Loucy (cell line): ENCODE measurements around the gene BCL2.

Source experiments
- H2AFZ ChIP-seq: fragments of 200-600 bp; sonication (generic); 2 replicates; pipeline ENCODE4 v1.6.0; 2016; ENCODE audit warnings: antibody characterized with exemption, mild to moderate bottlenecking, low read length, moderate library complexity
- H3F3A ChIP-seq: fragments of 200-600 bp; 2 replicates; pipeline ENCODE4 v1.6.0; 2016; ENCODE audit warnings: antibody characterized with exemption, low read depth, mild to moderate bottlenecking
- H3K27me3 ChIP-seq: fragments of 200-600 bp; sonication (generic); 2 replicates; pipeline ENCODE4 v1.6.1; 2014; ENCODE audit warnings: low read length, mild to moderate bottlenecking; ENCODE audit not compliant: insufficient read depth, poor library complexity, severe bottlenecking
- H3K36me3 ChIP-seq: fragments of 200-600 bp; sonication (generic); 2 replicates; pipeline ENCODE4 v1.6.1; 2016; ENCODE audit warnings: low read length; ENCODE audit not compliant: insufficient read depth
- H3K4me1 ChIP-seq: fragments of 200-600 bp; sonication (generic); 2 replicates; pipeline ENCODE4 v1.5.1; 2014; ENCODE audit warnings: low read length, mild to moderate bottlenecking; ENCODE audit not compliant: insufficient read depth, poor library complexity, severe bottlenecking
- H3K4me2 ChIP-seq: fragments of 200-600 bp; sonication (generic); 2 replicates; pipeline ENCODE4 v1.6.0; 2014; ENCODE audit warnings: antibody characterized with exemption, low read length, low read depth, mild to moderate bottlenecking; ENCODE audit not compliant: poor library complexity, severe bottlenecking
- H3K4me3 ChIP-seq: fragments of 200-600 bp; sonication (generic); 2 replicates; pipeline ENCODE4 v1.5.1; 2014; ENCODE audit warnings: low read length, mild to moderate bottlenecking, mixed read lengths; ENCODE audit not compliant: poor library complexity, severe bottlenecking
- H3K79me2 ChIP-seq: fragments of 200-600 bp; sonication (generic); 2 replicates; pipeline ENCODE4 v1.6.1; 2014; ENCODE audit warnings: low read length; ENCODE audit not compliant: insufficient read depth
- H3K9ac ChIP-seq: fragments of 200-600 bp; sonication (generic); 2 replicates; pipeline ENCODE4 v1.6.0; 2014; ENCODE audit warnings: mild to moderate bottlenecking, low read depth, low read length, moderate library complexity; ENCODE audit not compliant: poor library complexity, severe bottlenecking
- H3K9me2 ChIP-seq: fragments of 200-600 bp; sonication (generic); replicated peaks from 2 replicates; pipeline ENCODE4 v1.6.1; 2016; ENCODE audit warnings: low read depth, low read length, mixed read lengths
- H3K9me3 ChIP-seq: fragments of 200-600 bp; sonication (generic); 2 replicates; pipeline ENCODE4 v1.6.1; 2014; ENCODE audit warnings: mild to moderate bottlenecking, antibody characterized with exemption, low read length, low read depth; ENCODE audit not compliant: insufficient read depth
- H4K20me1 ChIP-seq: fragments of 200-600 bp; sonication (generic); 2 replicates; pipeline ENCODE4 v1.6.0; 2014; ENCODE audit warnings: antibody characterized with exemption, low read length, mild to moderate bottlenecking; ENCODE audit not compliant: insufficient read depth, poor library complexity, severe bottlenecking
- CTCF ChIP-seq: fragments of 200-600 bp; sonication (generic); conservative IDR thresholded peaks from 2 replicates; pipeline ENCODE4 v1.5.1; 2014; ENCODE audit warnings: mild to moderate bottlenecking, antibody characterized with exemption, low read length
- EZH2phosphoT487 ChIP-seq: fragments of 200-600 bp; IDR thresholded peaks from 2 replicates; pipeline ENCODE4 v1.6.1; 2018; ENCODE audit warnings: antibody characterized with exemption, mild to moderate bottlenecking, moderate library complexity, borderline replicate concordance

The BCL2 gene

GRCh38 chr18:63267975-63268721, 51.4 kb downstream of the BCL2 start:
- Histone ChIP-seq H3K27me3 (no peaks in the 10 kb centered on the region), H3K9ac (no peak overlapping the region), H3K4me3 (no peak overlapping the region), H3K79me2 (peaks cover 73% of the 10 kb centered on the region), H3K9me3 (no peaks in the 10 kb centered on the region), H3K36me3 (no peaks in the 10 kb centered on the region), H2AFZ (no peak overlapping the region), H3K4me2 (no peak overlapping the region), H3F3A (no peaks in the 10 kb centered on the region), H3K4me1 (peaks cover 8% of the 10 kb centered on the region), H4K20me1 (peaks cover 6% of the 10 kb centered on the region), H3K9me2 (no peaks in the 10 kb centered on the region)
- no peak for TF ChIP-seq CTCF

- Histone ChIP-seq H3K9ac (no peak overlapping the region), H4K20me1 (peaks cover 6% of the 10 kb centered on the region), H3K79me2 (peaks cover 75% of the 10 kb centered on the region), H3K9me3 (no peaks in the 10 kb centered on the region), H3K4me2 (no peak overlapping the region), H3K36me3 (no peaks in the 10 kb centered on the region), H3F3A (no peaks in the 10 kb centered on the region), H2AFZ (no peak overlapping the region), H3K4me3 (no peak overlapping the region), H3K4me1 (peaks cover 6% of the 10 kb centered on the region), H3K9me2 (no peaks in the 10 kb centered on the region), H3K27me3 (no peaks in the 10 kb centered on the region)
- no peak for TF ChIP-seq EZH2phosphoT487
- TF ChIP-seq CTCF, result no peak
These were observed 52.4 kb downstream of the BCL2 start for GRCh38 chr18:63266888-63267790.

GRCh38 chr18:63265326-63265725, 54.2 kb downstream of the BCL2 start:
- peaks cover 6% of the 10 kb centered on the region for H3K4me1 ChIP-seq
- no peaks in the 10 kb centered on the region for H3K36me3 ChIP-seq
- no peak overlapping the region for H3K4me2 ChIP-seq
- no peaks in the 10 kb centered on the region for H3K27me3 ChIP-seq
- H2AFZ ChIP-seq, result no peak overlapping the region
- H3K4me3 ChIP-seq, result no peak overlapping the region
- no peak overlapping the region for H3K9ac ChIP-seq
- peaks cover 67% of the 10 kb centered on the region for H3K79me2 ChIP-seq
- H3K9me2 ChIP-seq, result no peaks in the 10 kb centered on the region
- peaks cover 4% of the 10 kb centered on the region for H4K20me1 ChIP-seq
- H3F3A ChIP-seq, result no peaks in the 10 kb centered on the region
- H3K9me3 ChIP-seq, result no peaks in the 10 kb centered on the region
- TF ChIP-seq CTCF (no peak), EZH2phosphoT487 (no peak)
